GM19193 (cell line): ENCODE results near the gene GSTA3.

Experiments
- POLR2A ChIP-seq: IDR thresholded peaks from 4 replicates; pipeline ENCODE4 v1.6.1; 2011; ENCODE audit not compliant: insufficient read depth, insufficient read length; ENCODE audit errors: extremely low read depth

The GSTA3 gene

DNA sequence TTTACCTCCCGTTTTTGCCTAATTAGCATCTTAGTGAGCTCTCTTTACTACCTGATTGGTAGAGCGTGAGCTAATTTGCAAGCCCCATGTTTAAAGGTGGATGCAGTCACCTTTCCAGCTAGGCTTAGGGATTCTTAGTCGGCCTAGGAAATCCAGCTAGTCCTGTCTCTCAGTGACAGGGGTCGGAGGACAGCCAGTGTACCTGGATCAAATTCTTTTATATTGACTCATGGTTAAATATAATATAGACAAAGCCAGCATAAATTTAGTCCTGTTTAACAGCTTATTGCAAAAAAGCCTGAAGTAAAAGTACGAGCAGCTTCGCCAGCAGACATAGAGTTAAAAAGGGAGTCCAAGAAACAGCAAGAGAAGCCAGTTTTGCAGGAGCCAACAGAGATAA, 12.2 kb upstream of the GSTA3 start:
- no peak for TF ChIP-seq POLR2A

- TF ChIP-seq POLR2A: no peak
Observed at GRCh38 chr6:52914516-52914915, 5.0 kb upstream of the GSTA3 start.

GRCh38 chr6:52910091-52910490, 593 bp upstream of the GSTA3 start:
- TF ChIP-seq POLR2A: no peak

GRCh38 chr6:52909131-52909530, 367 bp downstream of the GSTA3 start:
- TF ChIP-seq POLR2A: no peak

- TF ChIP-seq POLR2A: no peak
Observed at GRCh38 chr6:52908526-52908925, 972 bp downstream of the GSTA3 start.

- TF ChIP-seq POLR2A: no peak
Observed at GRCh38 chr6:52904562-52905279, 4.8 kb downstream of the GSTA3 start.

DNA sequence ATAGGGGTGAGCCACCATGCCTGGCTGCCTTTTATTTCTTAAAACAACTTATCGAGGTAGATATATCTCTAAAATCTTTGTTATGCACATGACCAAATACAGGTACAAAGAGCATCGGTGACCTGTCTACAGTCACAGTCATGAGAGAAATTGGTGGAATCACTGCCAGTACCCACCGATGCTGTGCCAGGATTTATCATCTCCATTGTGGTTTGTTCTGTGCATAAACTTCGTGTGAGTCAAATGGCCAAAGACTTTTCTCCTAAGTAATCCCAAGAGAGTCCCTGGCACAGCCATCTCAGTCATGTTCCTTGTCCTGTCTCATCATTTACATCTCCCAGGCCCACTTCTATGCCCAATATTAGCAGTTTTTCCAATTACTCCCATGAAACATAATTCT, 9.0 kb downstream of the GSTA3 start:
- TF ChIP-seq POLR2A: no peak

DNA sequence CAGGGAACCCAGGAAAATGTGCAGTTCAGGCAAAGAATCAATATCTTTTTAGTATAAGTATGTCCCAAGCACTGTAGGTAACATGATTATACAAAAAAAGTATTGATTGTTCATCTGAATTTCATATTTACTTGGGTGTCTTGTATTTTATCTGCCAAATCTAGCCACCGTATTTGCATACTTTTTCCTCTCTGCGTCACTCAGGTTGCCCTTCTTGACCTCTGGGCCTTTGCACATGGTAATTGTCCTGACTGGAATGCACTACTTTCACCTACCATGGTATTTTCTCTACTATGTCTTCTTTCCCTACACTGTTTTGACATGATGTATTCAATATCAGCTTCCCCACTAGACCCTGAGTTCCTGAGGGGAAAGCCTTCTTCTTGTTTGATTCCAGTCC, 15.2 kb downstream of the GSTA3 start:
- TF ChIP-seq POLR2A: no peak

GRCh38 chr6:52893803-52894202, 15.7 kb downstream of the GSTA3 start:
- no peak for TF ChIP-seq POLR2A

GRCh38 chr6:52893221-52893620, 16.3 kb downstream of the GSTA3 start:
- no peak for TF ChIP-seq POLR2A

- TF ChIP-seq POLR2A: no peak
Observed at GRCh38 chr6:52890018-52890417, 19.5 kb downstream of the GSTA3 start.

DNA sequence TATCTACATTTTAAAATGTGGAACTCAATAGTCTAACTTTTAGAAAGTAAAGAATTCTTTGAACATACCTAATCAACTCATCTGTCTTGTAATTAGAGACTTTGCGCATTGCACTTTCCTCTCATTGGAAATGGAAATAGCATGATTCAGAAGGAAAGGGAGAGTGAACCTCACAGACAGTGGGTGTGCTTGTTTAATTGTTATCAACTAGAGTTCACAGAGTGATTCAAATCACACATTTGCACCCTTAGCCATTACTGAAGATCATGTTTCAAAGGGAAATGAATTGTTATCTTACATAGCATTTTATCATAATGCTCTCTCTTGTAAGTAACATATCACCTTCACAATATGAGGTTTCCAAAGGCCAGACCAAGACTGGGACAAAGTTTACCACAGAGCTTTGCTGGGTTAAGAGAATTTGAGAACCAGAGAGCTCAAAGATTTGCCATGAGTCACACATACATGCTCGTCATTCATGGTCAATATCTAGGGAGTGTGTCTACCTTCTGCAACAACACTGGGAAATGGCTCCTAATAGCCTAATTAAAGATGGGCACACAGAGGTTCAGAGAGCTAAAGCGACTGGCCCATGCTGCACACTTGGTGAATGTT, 21.5 kb downstream of the GSTA3 start:
- no peak for TF ChIP-seq POLR2A

DNA sequence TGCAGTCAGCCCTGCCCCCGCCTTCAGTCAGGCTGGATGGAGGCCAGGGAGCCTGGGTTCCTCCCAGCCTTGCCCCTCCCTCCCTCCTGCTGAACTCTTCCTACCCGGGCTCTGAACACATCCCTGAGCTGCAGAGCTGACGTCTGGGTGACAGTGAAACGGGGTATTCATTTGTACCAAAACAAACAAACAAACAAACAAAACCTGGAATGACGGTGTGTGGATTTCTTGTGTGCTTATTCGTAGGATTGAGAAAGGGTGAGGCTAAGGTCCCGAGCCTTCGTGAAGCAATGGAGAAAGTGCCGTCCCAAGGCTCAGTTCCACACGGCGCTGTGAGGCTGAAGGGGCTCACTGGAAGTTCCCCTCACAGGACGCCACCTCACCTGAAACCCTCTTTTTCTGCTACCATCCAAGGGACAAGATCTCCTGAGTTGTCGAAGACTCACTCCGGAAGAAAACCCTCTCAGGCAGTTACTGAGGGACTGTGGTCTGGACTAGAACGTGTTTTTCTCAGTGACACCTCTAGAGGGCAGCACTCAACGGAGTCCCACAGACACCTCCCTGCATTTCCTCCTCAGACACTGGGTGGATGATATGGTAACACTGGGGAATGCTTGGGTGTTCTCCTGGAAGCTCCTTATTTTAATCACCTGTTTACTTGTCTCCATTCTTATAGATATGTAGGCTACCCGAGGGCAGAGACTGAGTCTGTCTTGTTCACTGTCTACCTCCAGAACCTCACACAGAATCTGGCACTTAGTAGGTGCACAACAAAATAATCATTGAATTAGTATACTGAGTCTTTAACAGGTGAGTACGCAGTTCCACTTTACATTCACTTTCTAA, 27.3 kb downstream of the GSTA3 start:
- TF ChIP-seq POLR2A: no peak

DNA sequence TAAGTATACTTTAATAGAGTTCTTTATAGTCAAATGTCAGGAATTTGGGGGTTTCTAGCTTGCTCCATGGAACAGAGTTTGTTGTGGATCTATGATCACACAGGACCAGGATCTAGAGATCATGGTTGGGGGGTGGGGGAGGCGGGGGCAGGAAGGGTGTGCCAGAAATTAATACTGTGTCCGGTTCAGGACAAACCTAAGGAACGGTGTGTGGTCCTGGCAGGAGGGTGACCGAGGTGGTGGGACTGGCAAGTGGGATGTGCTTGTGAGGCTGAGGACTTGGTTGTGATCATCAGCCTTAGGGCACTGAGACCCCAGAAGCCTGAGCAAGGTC, 27.9 kb downstream of the GSTA3 start:
- no peak for TF ChIP-seq POLR2A

- no peak for TF ChIP-seq POLR2A
Observed at GRCh38 chr6:52877786-52878185, 31.7 kb downstream of the GSTA3 start.

DNA sequence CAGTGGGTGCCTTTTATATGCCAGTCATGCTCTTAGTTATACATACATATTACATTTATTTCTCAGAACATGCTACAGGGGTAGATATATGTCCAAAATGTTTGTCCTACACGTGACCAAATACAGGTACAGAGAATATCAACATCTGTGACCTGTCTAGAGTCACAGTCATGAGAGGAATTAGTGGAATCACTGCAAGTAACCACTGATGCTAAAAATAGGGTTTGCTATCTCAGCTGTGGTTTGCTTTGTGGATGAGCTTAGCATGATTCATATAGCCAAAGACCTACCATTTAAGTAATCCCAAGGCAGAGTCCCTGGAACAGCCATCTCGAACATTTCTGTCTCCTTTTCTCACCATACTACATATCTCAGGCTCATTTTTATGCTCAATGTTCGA, 32.3 kb downstream of the GSTA3 start:
- TF ChIP-seq POLR2A: no peak
